Breast epithelium (tissue), 4 donors: ENCODE measurements around the gene PRDM10. TPM values are rescaled to one million over a fixed set of nuclear protein-coding genes. Genes with fewer than 3 reads are reported as not detected.

ENCODE experiments used
- DNase-seq, 2 donors: peaks; one replicate each; pipeline ENCODE4 v3.0.0-alpha.2; 2019; ENCODE audit warnings: low spot score in 2 of 2
- H3K27ac ChIP-seq, 2 donors: fragments of 200-600 bp; sonication (generic) in 1 of 2; one replicate each; pipeline ENCODE4 v1.5.1; 2016 to 2019; ENCODE audit warnings: mild to moderate bottlenecking in 1 of 2
- H3K27me3 ChIP-seq, 2 donors: fragments of 200-600 bp; sonication (generic) in 1 of 2; one replicate each; pipeline versions ENCODE4 v1.5.1 to v1.6.0; 2017 to 2019; ENCODE audit warnings: control low read depth in 1 of 2, mild to moderate bottlenecking in 1 of 2
- H3K36me3 ChIP-seq: fragments of 200-600 bp; one replicate; pipeline ENCODE4 v1.5.1; 2019
- H3K4me1 ChIP-seq, 2 donors: fragments of 200-600 bp; sonication (generic); one replicate each; pipeline ENCODE4 v1.5.1; 2016 to 2019; ENCODE audit warnings: control low read depth in 1 of 2
- H3K4me3 ChIP-seq, 3 donors: fragments of 200-600 bp; sonication (generic); 1 replicate in 2 of 3; 2 replicates in 1 of 3; pipeline ENCODE4 v1.5.1; 2016 to 2019; ENCODE audit warnings: mild to moderate bottlenecking in 3 of 3, moderate library complexity in 2 of 3
- H3K9me3 ChIP-seq, 2 donors: fragments of 200-600 bp; sonication (generic) in 1 of 2; one replicate each; pipeline ENCODE4 v1.5.1; 2016 to 2019; ENCODE audit warnings: control low read depth in 1 of 2
- CTCF ChIP-seq, 3 donors: fragments of 450-650 bp; IDR thresholded peaks; one replicate each; pipeline ENCODE4 v1.5.1; 2016 to 2017; ENCODE audit warnings: antibody characterized with exemption in 3 of 3, mild to moderate bottlenecking in 3 of 3, moderate library complexity in 3 of 3
- POLR2A ChIP-seq: fragments of 450-650 bp; IDR thresholded peaks from one replicate; pipeline ENCODE4 v1.6.1; 2016; ENCODE audit warnings: antibody characterized with exemption, mild to moderate bottlenecking, moderate library complexity
- POLR2AphosphoS5 ChIP-seq, 3 donors: sonication (generic); formaldehyde crosslinking; IDR thresholded peaks; one replicate each; pipeline ENCODE4 v1.6.1; 2017; ENCODE audit warnings: antibody characterized with exemption in 3 of 3
- intact Hi-C: fragments of 100-400 bp; cut with DNase I; formaldehyde crosslinking; loops from one replicate; pipeline ENCODE4 v1.15.1; 2023; ENCODE audit warnings: low total_unique reads
- total RNA-seq, 3 donors: library from RNA; depleted of rRNA; stranded (reverse); fragments of >200 nt; gene quantifications; one replicate each; pipeline ENCODE4 v1.1.0, GENCODE V29; 2016

PRDM10 gene
- total RNA-seq, 3 donors from 2014 or later: 4.5 to 15.2 (median 10.8) TPM

GRCh38 chr11:130043575-130043974 lies 40.9 kb upstream of the PRDM10 start:
- Histone ChIP-seq H3K4me3 (no peak overlapping the region), H3K36me3 (no peaks in the 10 kb centered on the region), H3K4me1 (no peaks in the 10 kb centered on the region), H3K27ac (no peak overlapping the region), H3K27me3 (no peaks in the 10 kb centered on the region), H3K9me3 (no peaks in the 10 kb centered on the region)
- TF ChIP-seq POLR2A (no peak), POLR2AphosphoS5 (IDR thresholded peaks at IDR 0.05) (no peak), CTCF (IDR thresholded peaks at IDR 0.05) (no peak)
- no peak for DNase-seq
- intact Hi-C loops: no loop called here

GRCh38 chr11:130042093-130042591 lies 39.5 kb upstream of the PRDM10 start:
- TF ChIP-seq POLR2AphosphoS5 (IDR thresholded peaks at IDR 0.05): no peak
- TF ChIP-seq POLR2A: no peak
- no peak for TF ChIP-seq CTCF (IDR thresholded peaks at IDR 0.05)

GRCh38 chr11:130040281-130040940 lies 37.8 kb upstream of the PRDM10 start:
- H3K4me1 ChIP-seq: no peaks in the 10 kb centered on the region
- H3K27ac ChIP-seq: no peak overlapping the region
- intact Hi-C loops: no loop called here
- H3K27me3 ChIP-seq: no peaks in the 10 kb centered on the region
- H3K36me3 ChIP-seq: no peaks in the 10 kb centered on the region
- TF ChIP-seq POLR2AphosphoS5 (IDR thresholded peaks at IDR 0.05): no peak
- TF ChIP-seq CTCF (IDR thresholded peaks at IDR 0.05): no peak
- TF ChIP-seq POLR2A: no peak
- no peak for DNase-seq
- H3K9me3 ChIP-seq: no peaks in the 10 kb centered on the region
- no peak overlapping the region for H3K4me3 ChIP-seq

More at GRCh38 chr11:130042093-130042591, 39.5 kb upstream of the PRDM10 start:
- Histone ChIP-seq H3K9me3 (no peaks in the 10 kb centered on the region), H3K27ac (peak overlapping the region in 1 of 2 donors; percentile 48), H3K4me1 (no peaks in the 10 kb centered on the region), H3K27me3 (no peaks in the 10 kb centered on the region), H3K4me3 (no peak overlapping the region), H3K36me3 (no peaks in the 10 kb centered on the region)
- intact Hi-C loops: no loop called here
- no peak for DNase-seq

GRCh38 chr11:130037881-130038585 lies 35.4 kb upstream of the PRDM10 start:
- H3K27me3 ChIP-seq: no peaks in the 10 kb centered on the region
- TF ChIP-seq POLR2AphosphoS5 (IDR thresholded peaks at IDR 0.05) (no peak), CTCF (IDR thresholded peaks at IDR 0.05) (no peak), POLR2A (no peak)
- H3K9me3 ChIP-seq: no peaks in the 10 kb centered on the region
- H3K4me3 ChIP-seq: no peak overlapping the region
- intact Hi-C loops: no loop called here
- H3K36me3 ChIP-seq: no peaks in the 10 kb centered on the region
- no peak for DNase-seq
- H3K4me1 ChIP-seq: no peaks in the 10 kb centered on the region
- H3K27ac ChIP-seq: no peak overlapping the region

- no peaks in the 10 kb centered on the region for H3K36me3 ChIP-seq
- H3K9me3 ChIP-seq: no peaks in the 10 kb centered on the region
- no peaks in the 10 kb centered on the region for H3K4me1 ChIP-seq
- no peak overlapping the region for H3K27ac ChIP-seq
- H3K4me3 ChIP-seq: no peak overlapping the region
- no peaks in the 10 kb centered on the region for H3K27me3 ChIP-seq
- no peak for TF ChIP-seq CTCF (IDR thresholded peaks at IDR 0.05)
- no peak for TF ChIP-seq POLR2AphosphoS5 (IDR thresholded peaks at IDR 0.05)
- no peak for TF ChIP-seq POLR2A
- DNase-seq: no peak
- intact Hi-C loops: no loop called here
Observed at GRCh38 chr11:130037058-130037457, 34.4 kb upstream of the PRDM10 start.
